ENCODE data around the gene FBXO10. TPM values are rescaled to one million over a fixed set of nuclear protein-coding genes. Genes with fewer than 3 reads are reported as not detected.

Gene FBXO10
- total RNA-seq, 1 donor from 2014 or later, result 8.0 TPM

DNA sequence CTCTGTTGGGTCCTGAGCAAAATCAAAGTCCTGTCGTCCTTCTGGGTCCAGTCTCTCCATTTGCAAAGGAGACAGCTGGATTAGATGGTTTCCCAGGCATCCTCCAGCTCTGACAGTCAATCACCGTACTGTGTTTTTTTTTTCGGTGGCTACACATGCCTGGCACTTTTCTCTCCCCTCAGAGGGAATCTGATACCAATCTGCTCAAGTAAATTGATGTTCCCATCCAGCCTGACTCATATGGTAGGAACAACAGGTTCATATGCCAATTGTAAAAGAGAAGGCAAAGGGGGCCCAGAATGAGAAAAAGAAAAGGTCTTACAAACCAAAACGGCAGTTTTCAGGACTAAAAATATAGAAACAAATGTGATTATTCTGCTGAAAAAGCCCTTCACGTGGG is 1.2 kb downstream of the FBXO10 start:
- no peaks in the 10 kb centered on the region for H3K36me3 ChIP-seq
- ATAC-seq (no peak), DNase-seq (no peak)
- H3K4me3 ChIP-seq, result peak overlapping the region; percentile 81
- peaks cover 16% of the 10 kb centered on the region for H3K4me1 ChIP-seq
- H3K27ac ChIP-seq, result no peak overlapping the region
- no peaks in the 10 kb centered on the region for H3K27me3 ChIP-seq
- H3K9me3 ChIP-seq, result no peaks in the 10 kb centered on the region
- TF ChIP-seq, protein P1, sequence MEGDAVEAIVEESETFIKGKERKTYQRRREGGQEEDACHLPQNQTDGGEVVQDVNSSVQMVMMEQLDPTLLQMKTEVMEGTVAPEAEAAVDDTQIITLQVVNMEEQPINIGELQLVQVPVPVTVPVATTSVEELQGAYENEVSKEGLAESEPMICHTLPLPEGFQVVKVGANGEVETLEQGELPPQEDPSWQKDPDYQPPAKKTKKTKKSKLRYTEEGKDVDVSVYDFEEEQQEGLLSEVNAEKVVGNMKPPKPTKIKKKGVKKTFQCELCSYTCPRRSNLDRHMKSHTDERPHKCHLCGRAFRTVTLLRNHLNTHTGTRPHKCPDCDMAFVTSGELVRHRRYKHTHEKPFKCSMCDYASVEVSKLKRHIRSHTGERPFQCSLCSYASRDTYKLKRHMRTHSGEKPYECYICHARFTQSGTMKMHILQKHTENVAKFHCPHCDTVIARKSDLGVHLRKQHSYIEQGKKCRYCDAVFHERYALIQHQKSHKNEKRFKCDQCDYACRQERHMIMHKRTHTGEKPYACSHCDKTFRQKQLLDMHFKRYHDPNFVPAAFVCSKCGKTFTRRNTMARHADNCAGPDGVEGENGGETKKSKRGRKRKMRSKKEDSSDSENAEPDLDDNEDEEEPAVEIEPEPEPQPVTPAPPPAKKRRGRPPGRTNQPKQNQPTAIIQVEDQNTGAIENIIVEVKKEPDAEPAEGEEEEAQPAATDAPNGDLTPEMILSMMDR (IDR thresholded peaks at IDR 0.05), result no peak
- intact Hi-C loops (cut with DNase I), result no loop called here

DNA sequence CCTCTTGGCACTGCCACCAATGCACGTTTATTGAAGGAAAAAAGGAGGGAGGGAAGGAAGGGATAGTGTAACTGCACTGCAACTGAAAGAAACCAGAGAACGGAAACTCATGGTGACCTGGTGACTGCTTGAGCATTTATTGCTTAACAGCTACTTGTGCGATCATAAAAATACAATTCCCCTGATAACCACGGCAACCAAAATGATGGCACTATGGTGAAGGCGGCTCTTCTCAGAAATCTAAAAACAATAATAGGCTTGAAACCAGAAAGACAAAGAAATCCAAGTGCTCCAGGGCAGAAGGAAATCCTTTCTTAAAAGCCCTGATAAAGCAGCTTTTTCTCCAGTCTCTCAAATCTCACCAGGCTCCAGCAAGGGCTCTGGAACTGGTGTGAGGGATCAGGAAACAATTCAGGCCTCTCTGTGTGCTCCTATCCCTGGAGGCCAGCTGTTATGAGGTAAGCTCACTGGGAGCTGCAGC is 1.9 kb downstream of the FBXO10 start:
- Histone ChIP-seq H3K9me3 (no peaks in the 10 kb centered on the region), H3K4me1 (peaks cover 16% of the 10 kb centered on the region), H3K27ac (no peak overlapping the region), H3K36me3 (no peaks in the 10 kb centered on the region), H3K27me3 (no peaks in the 10 kb centered on the region), H3K4me3 (no peak overlapping the region)
- ATAC-seq (no peak), DNase-seq (no peak)
- intact Hi-C loops (cut with DNase I), result no loop called here
- TF ChIP-seq, protein P1 (IDR thresholded peaks at IDR 0.05), result no peak

DNA sequence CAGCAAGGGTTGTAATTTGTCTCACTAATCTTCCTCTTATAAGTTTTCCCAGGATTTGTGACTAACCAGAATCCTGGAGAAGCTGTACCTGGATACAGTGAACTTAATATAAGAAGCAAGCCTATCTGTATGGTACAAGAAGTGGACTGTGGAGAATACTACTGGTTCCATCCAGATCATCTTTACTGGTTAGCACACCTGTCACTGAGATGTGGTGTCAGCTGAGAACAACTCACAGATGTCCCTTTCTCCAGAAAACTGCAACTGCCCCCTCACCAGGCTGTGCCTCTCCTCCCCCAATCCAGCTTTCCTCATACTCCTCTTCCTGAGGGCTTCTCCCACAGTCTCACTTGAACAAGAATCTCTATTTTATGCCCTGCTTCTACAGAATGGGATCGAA is 4.9 kb downstream of the FBXO10 start:
- TF ChIP-seq, protein P1 (IDR thresholded peaks at IDR 0.05), result no peak
- Histone ChIP-seq H3K9me3 (no peaks in the 10 kb centered on the region), H3K36me3 (no peaks in the 10 kb centered on the region), H3K27me3 (no peaks in the 10 kb centered on the region), H3K27ac (no peak overlapping the region), H3K4me3 (no peak overlapping the region), H3K4me1 (peaks cover 9% of the 10 kb centered on the region)
- intact Hi-C loops (cut with DNase I), result no loop called here
- DNase-seq (no peak), ATAC-seq (no peak)

DNA sequence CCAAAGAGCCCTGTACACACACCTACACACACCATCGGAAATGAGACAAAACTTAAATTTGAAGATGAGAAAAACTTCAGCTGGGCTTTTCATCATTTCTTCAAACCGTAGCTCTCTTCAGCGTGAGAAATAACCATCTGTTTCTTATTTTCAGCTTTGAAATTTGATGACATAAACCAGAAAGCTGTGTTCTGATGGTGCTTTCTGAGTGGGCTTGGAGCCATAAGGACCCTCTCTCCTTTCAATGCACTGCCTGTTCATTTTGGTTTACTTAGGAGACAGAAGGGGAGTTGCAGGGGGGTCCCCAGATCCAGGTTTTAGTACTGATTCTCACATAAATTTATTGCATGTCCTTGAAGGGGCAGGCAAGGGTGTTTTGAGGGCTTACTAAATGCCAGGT is 9.5 kb downstream of the FBXO10 start:
- TF ChIP-seq, protein P1 (IDR thresholded peaks at IDR 0.05), result no peak
- Histone ChIP-seq H3K4me1 (no peaks in the 10 kb centered on the region), H3K4me3 (no peak overlapping the region), H3K27me3 (no peaks in the 10 kb centered on the region), H3K36me3 (no peaks in the 10 kb centered on the region), H3K27ac (no peak overlapping the region), H3K9me3 (no peaks in the 10 kb centered on the region)
- intact Hi-C loops (cut with DNase I), result no loop called here
- ATAC-seq, result no peak
- no peak for DNase-seq

DNA sequence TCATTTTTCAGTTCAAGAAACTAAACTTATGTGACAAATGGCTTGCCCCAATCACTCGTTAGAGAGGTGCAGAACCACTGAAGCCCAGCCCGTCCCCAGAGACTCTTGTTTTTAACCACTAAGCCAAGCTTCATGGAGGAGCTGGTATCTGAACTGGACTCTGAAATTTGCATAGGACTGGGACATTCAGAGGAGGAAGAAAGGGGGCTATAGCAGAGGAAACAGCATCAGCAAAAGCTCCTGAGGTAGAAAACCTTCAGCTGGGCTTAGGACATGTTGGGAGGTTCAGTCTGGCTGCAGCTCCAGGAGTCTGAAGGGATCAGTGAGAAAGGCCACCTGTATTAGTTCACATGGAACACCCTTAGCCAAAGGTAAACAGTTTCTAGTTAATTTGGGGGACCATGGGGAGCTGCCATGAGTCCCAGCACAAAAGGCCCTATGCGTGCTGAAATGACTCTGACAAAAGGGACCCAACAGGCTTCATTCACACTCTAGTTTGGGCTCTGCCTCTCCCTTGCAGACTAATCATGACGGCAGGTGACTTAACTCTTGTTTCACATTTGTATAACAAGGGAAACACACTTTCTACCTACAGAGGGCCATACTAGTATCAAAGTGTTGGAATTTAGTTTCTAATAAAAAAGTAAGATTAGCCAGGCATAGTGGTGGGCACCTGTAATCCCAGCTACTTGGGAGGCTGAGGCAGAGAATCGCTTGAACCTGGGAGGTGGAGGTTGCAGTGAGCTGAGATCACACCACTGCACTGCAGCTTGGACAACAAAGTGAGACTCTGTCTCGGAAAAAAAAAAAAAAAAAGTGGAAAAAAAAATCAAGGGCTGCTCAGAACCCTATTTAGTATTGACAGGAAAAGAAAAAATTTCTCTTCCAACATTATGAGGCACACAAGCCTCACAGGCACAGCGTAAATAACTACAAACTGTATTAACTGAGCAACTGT is 10.2 kb downstream of the FBXO10 start:
- no peak for ATAC-seq

More for the DNA sequence above, 10.2 kb downstream of the FBXO10 start:
- Histone ChIP-seq H3K36me3 (no peaks in the 10 kb centered on the region), H3K9me3 (no peaks in the 10 kb centered on the region), H3K4me3 (no peak overlapping the region), H3K27me3 (no peaks in the 10 kb centered on the region), H3K4me1 (no peaks in the 10 kb centered on the region), H3K27ac (no peak overlapping the region)
- no peak for DNase-seq
- intact Hi-C loops (cut with DNase I), result no loop called here
- TF ChIP-seq, protein P1 (IDR thresholded peaks at IDR 0.05), result no peak
